ENCODE data around the gene RNF123.

GRCh38 chr3:49674497-49674983 lies 14.8 kb upstream of the RNF123 start:
- TF ChIP-seq CTCF (IDR thresholded peaks at IDR 0.05; ENCODE audit: low read depth, low read length, missing input control), result no peak
- no peak for TF ChIP-seq EGR1 (IDR thresholded peaks at IDR 0.05; ENCODE audit: low read depth in 2 of 2)
- no peak for TF ChIP-seq SP1 (IDR thresholded peaks at IDR 0.05)
- TF ChIP-seq REST (IDR thresholded peaks at IDR 0.05), result no peak
